HepG2 (cell line): ENCODE data around the gene MYADML2. TPM values are rescaled to one million over a fixed set of nuclear protein-coding genes. Genes with fewer than 3 reads are reported as not detected.

Source experiments
- KIAA2018 ChIP-seq: sonication (generic); formaldehyde crosslinking; IDR thresholded peaks from 2 replicates; pipeline ENCODE4 v1.5.0; 2020; ENCODE audit warnings: mild to moderate bottlenecking, missing genetic modification reagents, borderline replicate concordance
- NFE2L1 ChIP-seq: sonication (generic); formaldehyde crosslinking; IDR thresholded peaks from 2 replicates; pipeline ENCODE4 v1.4.0; 2020; ENCODE audit warnings: missing genetic modification reagents, mild to moderate bottlenecking, borderline replicate concordance
- NR2F6 ChIP-seq, 2 experiments: IDR thresholded peaks; 2 replicates each; pipeline ENCODE4 v1.6.1; 2016; ENCODE audit warnings: antibody characterized with exemption in 1 of 2, mild to moderate bottlenecking in 1 of 2
- ONECUT2 ChIP-seq: sonication (generic); formaldehyde crosslinking; IDR thresholded peaks from 2 replicates; pipeline ENCODE4 v1.4.0; 2020; ENCODE audit warnings: missing genetic modification reagents
- RXRB ChIP-seq: IDR thresholded peaks from 2 replicates; pipeline ENCODE4 v1.6.1; 2016; ENCODE audit warnings: borderline replicate concordance, missing genetic modification reagents, missing compliant biosample characterization
- SP4 ChIP-seq: sonication (generic); formaldehyde crosslinking; IDR thresholded peaks from 2 replicates; pipeline ENCODE4 v1.8.1; 2023; ENCODE audit warnings: mild to moderate bottlenecking, missing genetic modification reagents
- SRF ChIP-seq: IDR thresholded peaks from 2 replicates; pipeline ENCODE4 v1.6.1; 2011; ENCODE audit warnings: mild to moderate bottlenecking, low read depth, low read length, moderate library complexity
- TFAP4 ChIP-seq: sonication (generic); IDR thresholded peaks from 2 replicates; pipeline ENCODE4 v1.6.1; 2016; ENCODE audit warnings: low read depth, borderline replicate concordance
- ZHX1 ChIP-seq: sonication (generic); formaldehyde crosslinking; IDR thresholded peaks from 2 replicates; pipeline ENCODE4 v1.8.1; 2022; ENCODE audit warnings: low read depth, mild to moderate bottlenecking, missing genetic modification reagents
- ZNF292 ChIP-seq: sonication (generic); formaldehyde crosslinking; IDR thresholded peaks from 2 replicates; pipeline ENCODE4 v1.8.1; 2022; ENCODE audit warnings: mild to moderate bottlenecking, low read depth, missing genetic modification reagents, borderline replicate concordance
- ZNF703 ChIP-seq: sonication (generic); formaldehyde crosslinking; IDR thresholded peaks from 2 replicates; pipeline ENCODE4 v1.5.1; 2020; ENCODE audit warnings: missing genetic modification reagents, mild to moderate bottlenecking, moderate library complexity, borderline replicate concordance
- ZNF816 ChIP-seq: sonication (generic); formaldehyde crosslinking; IDR thresholded peaks from 2 replicates; pipeline ENCODE4 v1.8.0; 2022; ENCODE audit warnings: missing genetic modification reagents, mild to moderate bottlenecking, borderline replicate concordance
- polyA plus RNA-seq, 8 experiments: library from polyadenylated mRNA; depleted of rRNA in 3 of 8; stranded (reverse) in 7 of 8; unstranded in 1 of 8; fragments of >200 nt; fragmentation: Illumina TruSeq in 4 of 8; extraction: Trizol in 4 of 8; gene quantifications; 2 replicates each; pipeline versions ENCODE4 v1.2.1 to v1.2.3, GENCODE V29; 2011 to 2016; ENCODE audit warnings: low read depth in 4 of 8, missing spikeins in 1 of 8, mixed read lengths in 1 of 8; ENCODE audit not compliant: insufficient read depth in 1 of 8
- total RNA-seq, 5 experiments: library from RNA; depleted of rRNA; stranded (reverse); fragments of >200 nt; fragmentation: Illumina TruSeq; extraction: Trizol; gene quantifications; 2 replicates each; pipeline ENCODE4 v1.2.3, GENCODE V29; 2016; ENCODE audit warnings: low read depth in 1 of 5

Gene MYADML2
- total and polyA plus RNA-seq, 2 of the 13 experiments (the other 11 are each of a cell fraction or from before 2014, with no cell fraction given): not detected

GRCh38 chr17:81899514-81900166 lies 47.4 kb downstream of the MYADML2 start (continued):
- TF ChIP-seq KIAA2018 (no peak), SRF (no peak), NR2F6 (IDR thresholded peaks at IDR 0.05) (no peak), NR2F6 (CRISPR knock-in tag; IDR thresholded peaks at IDR 0.05) (no peak), ONECUT2 (CRISPR knock-in tag) (no peak), ZHX1 (CRISPR knock-in tag) (0 out of 2 replicates have a peak, but pooled peaks have one; percentile 0), TFAP4 (no peak), ZNF703 (CRISPR knock-in tag) (no peak), RXRB (CRISPR knock-in tag) (no peak), ZNF292 (CRISPR knock-in tag) (no peak), NFE2L1 (no peak), ZNF816 (CRISPR knock-in tag) (no peak), SP4 (CRISPR knock-in tag) (peak; percentile 42; the same call in 1 of the 2 replicates)
